H1 (cell line): ENCODE measurements around the gene COL6A2. TPM values are rescaled to one million over a fixed set of nuclear protein-coding genes. Genes with fewer than 3 reads are reported as not detected.

ENCODE experiments used
- BACH1 ChIP-seq: IDR thresholded peaks from 2 replicates; pipeline ENCODE4 v1.6.1; 2012; ENCODE audit warnings: low read length, improper control_type of control experiment
- BCL11A ChIP-seq, 2 experiments: IDR thresholded peaks; one replicate each; pipeline ENCODE4 v1.6.1; 2011; ENCODE audit warnings: low read depth in 2 of 2, low read length in 2 of 2, mild to moderate bottlenecking in 2 of 2
- CHD7 ChIP-seq: fragments of 300-600 bp; sonication (generic); IDR thresholded peaks from 2 replicates; pipeline ENCODE4 v1.7.1; 2012; ENCODE audit warnings: low read length, moderate library complexity, mild to moderate bottlenecking, inconsistent platforms; ENCODE audit not compliant: insufficient replicate concordance
- NRF1 ChIP-seq: IDR thresholded peaks from 2 replicates; pipeline ENCODE4 v1.6.1; 2011; ENCODE audit warnings: mild to moderate bottlenecking, low read depth, low read length, improper control_type of control experiment
- POU5F1 ChIP-seq: IDR thresholded peaks from 2 replicates; pipeline ENCODE4 v1.6.1; 2011; ENCODE audit warnings: low read depth, mild to moderate bottlenecking, low read length, moderate library complexity
- TCF12 ChIP-seq: IDR thresholded peaks from 2 replicates; pipeline ENCODE4 v1.6.1; 2011; ENCODE audit warnings: low read depth, mild to moderate bottlenecking, low read length
- polyA plus RNA-seq, 7 experiments: library from polyadenylated mRNA; depleted of rRNA in 3 of 7; stranded (reverse) in 5 of 7; unstranded in 2 of 7; fragments of >200 nt in 5 of 7; fragments of 200-250 nt in 2 of 7; gene quantifications; 1 replicate in 5 of 7; 2 replicates in 1 of 7; 4 replicates in 1 of 7; pipeline versions ENCODE4 v1.2.1 to v1.2.3, GENCODE V29; 2011 to 2013; ENCODE audit warnings: missing spikeins in 2 of 7, mixed read lengths in 2 of 7
- total RNA-seq: library from RNA; stranded (reverse); fragmentation: NEBNext Ultra II Directional; extraction: Animal tissue kit (Norgen Biotek cat#: 25700); gene quantifications from 2 replicates; pipeline ENCODE4 v1.2.1, GENCODE V29; 2021

COL6A2 gene
- total and polyA plus RNA-seq, 2 of the 8 experiments (the other 6 are each of a cell fraction or from before 2014, with no cell fraction given): 60.1 to 62.7 TPM

- no peak for TF ChIP-seq NRF1
- TF ChIP-seq TCF12: no peak
- no peak for TF ChIP-seq BACH1
- TF ChIP-seq CHD7: no peak
- no peak for TF ChIP-seq POU5F1
- TF ChIP-seq BCL11A (IDR thresholded peaks at IDR 0.05; ENCODE audit: low read depth in 2 of 2, low read length in 2 of 2): no peak
- TF ChIP-seq, all 59 proteins: peak for 0
Observed at GRCh38 chr21:46115441-46116188, 17.7 kb downstream of the COL6A2 start (continued).
